GM21447 (cell line): ENCODE data around the gene CDYL2.

ENCODE experiments used
- ATAC-seq: cut with Tn5 transposase; IDR thresholded peaks from one replicate; pipeline ENCODE4 v1.9.1; 2021; ENCODE audit not compliant: unreplicated experiment

The CDYL2 gene

GRCh38 chr16:80557037-80557436 lies 247.4 kb downstream of the CDYL2 start:
- no peak for ATAC-seq

GRCh38 chr16:80556481-80556880 lies 247.9 kb downstream of the CDYL2 start:
- ATAC-seq, result no peak

- ATAC-seq, result no peak
Observed at GRCh38 chr16:80554033-80554432, 250.4 kb downstream of the CDYL2 start.

GRCh38 chr16:80552277-80552676 lies 252.1 kb downstream of the CDYL2 start:
- no peak for ATAC-seq
